Measurements from ENCODE around the gene PLA2G5.

DNA sequence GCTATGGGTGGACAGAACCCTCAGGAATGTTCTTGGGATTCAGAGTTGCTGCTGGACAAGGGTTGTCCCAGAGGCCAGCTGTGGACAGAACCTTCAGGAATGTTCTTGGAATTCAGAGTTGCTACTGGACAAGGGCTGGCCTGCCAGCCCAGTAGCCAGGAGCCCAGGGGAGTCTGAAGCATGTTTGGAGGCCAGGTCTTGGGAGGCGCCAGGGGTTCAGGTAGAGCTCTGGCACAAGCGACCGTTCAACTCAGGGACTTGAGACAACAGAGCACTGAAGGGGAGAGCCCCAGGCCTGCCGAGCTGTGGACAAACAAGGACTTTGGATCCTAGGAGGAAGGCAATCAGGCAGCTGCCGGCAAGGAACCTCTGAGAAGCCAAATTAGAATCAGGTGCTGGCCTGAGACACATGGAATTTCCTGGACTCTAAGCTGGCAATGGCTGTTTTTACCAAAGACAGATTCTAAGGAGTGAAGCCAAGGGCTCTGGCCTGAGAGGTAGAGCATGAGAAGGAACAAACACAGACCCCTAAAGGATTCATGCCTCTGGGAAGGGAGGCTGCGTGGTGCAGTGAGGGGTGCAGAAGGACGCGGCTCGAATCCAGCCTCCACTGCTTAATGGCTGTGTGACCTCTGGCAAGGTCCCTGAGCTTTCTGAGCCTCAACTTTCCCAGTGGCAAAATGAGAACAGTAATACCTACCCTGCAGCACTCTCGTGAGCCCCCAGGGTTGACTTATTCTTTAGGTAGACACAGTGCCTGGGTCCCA lies 13.4 kb downstream of the PLA2G5 start:
- TF ChIP-seq CTCF (IDR thresholded peaks at IDR 0.05) (no peak), EP300 (IDR thresholded peaks at IDR 0.05) (no peak), POLR2A (IDR thresholded peaks at IDR 0.05) (no peak)
